Esophagus (tissue), 2 donors: ENCODE results near the gene NDUFA3. TPM values are rescaled to one million over a fixed set of nuclear protein-coding genes. Genes with fewer than 3 reads are reported as not detected.

ENCODE experiments used
- H3K27ac ChIP-seq, 2 donors: one replicate each; pipeline ENCODE4 v1.5.1; 2013; ENCODE audit warnings: low read depth in 2 of 2, mild to moderate bottlenecking in 2 of 2, inconsistent platforms in 1 of 2, low read length in 1 of 2, moderate library complexity in 1 of 2
- H3K27me3 ChIP-seq, 2 donors: one replicate each; pipeline ENCODE4 v1.6.1; 2013; ENCODE audit warnings: low read length in 2 of 2, control low read depth in 1 of 2, mild to moderate bottlenecking in 1 of 2; ENCODE audit not compliant: insufficient read depth in 2 of 2, control insufficient read depth in 1 of 2
- H3K36me3 ChIP-seq, 2 donors: one replicate each; pipeline ENCODE4 v1.6.1; 2013; ENCODE audit warnings: low read length in 1 of 2; ENCODE audit not compliant: control insufficient read depth in 2 of 2, insufficient read depth in 2 of 2
- H3K4me1 ChIP-seq, 2 donors: one replicate each; pipeline ENCODE4 v1.6.1; 2013; ENCODE audit warnings: low read length in 1 of 2; ENCODE audit not compliant: control insufficient read depth in 2 of 2, insufficient read depth in 2 of 2
- H3K4me3 ChIP-seq, 2 donors: one replicate each; pipeline ENCODE4 v1.5.1; 2013; ENCODE audit warnings: low read length in 2 of 2, mild to moderate bottlenecking in 2 of 2, low read depth in 1 of 2, moderate library complexity in 1 of 2
- H3K9me3 ChIP-seq, 2 donors: one replicate each; pipeline ENCODE4 v1.6.1; 2013; ENCODE audit warnings: mild to moderate bottlenecking in 2 of 2, low read depth in 1 of 2, low read length in 1 of 2, moderate library complexity in 1 of 2; ENCODE audit not compliant: control insufficient read depth in 2 of 2, insufficient read depth in 1 of 2
- WGBS, 2 donors: extraction: QIAGEN DNeasy Blood & Tissue Kit; methylation state at CpG; one replicate each; pipeline ENCODE4 v1.1.7; 2013; 5-methylcytosine and 5-hydroxymethylcytosine counted together
- polyA plus RNA-seq, 2 donors: library from polyadenylated mRNA; stranded (reverse); fragments of 200-250 nt; gene quantifications; one replicate each; pipeline ENCODE4 v1.2.3, GENCODE V29; 2013
- donor health status: healthy with polysubstance abuse.
- donor health status: Bipolar disorder and iron deficiency.

NDUFA3 gene
- polyA plus RNA-seq, 2 donors = 147 to 303 TPM

DNA sequence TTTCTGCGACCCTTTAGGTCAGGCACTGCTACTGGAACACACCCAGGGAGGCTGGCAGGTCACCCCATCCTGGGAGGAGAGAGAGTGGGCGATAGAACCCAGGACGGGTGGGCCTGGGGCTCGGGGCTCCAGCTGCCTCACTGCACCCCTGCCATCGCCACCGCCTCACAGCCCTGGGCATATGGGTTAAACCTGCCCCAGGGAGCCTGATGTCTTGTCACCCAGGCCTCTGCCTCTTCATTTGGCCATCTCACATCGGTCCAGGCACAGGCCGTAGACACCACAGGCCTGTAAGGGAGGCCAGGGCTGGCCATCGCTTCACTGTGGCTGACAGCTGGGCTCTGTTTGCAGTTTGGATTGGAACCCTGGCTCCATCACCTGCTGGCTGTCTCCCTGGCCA is 23.1 kb downstream of the NDUFA3 start:
- 87 to 88% methylated on average over 9 of the region's 9 CpGs for WGBS, 2 donors
- Histone ChIP-seq H3K9me3 (no peaks in the 10 kb centered on the region), H3K27ac (no peak overlapping the region), H3K36me3 (peaks cover 44 to 72% of the 10 kb centered on the region in 2 donors), H3K4me3 (no peak overlapping the region), H3K4me1 (no peaks in the 10 kb centered on the region), H3K27me3 (no peaks in the 10 kb centered on the region)

DNA sequence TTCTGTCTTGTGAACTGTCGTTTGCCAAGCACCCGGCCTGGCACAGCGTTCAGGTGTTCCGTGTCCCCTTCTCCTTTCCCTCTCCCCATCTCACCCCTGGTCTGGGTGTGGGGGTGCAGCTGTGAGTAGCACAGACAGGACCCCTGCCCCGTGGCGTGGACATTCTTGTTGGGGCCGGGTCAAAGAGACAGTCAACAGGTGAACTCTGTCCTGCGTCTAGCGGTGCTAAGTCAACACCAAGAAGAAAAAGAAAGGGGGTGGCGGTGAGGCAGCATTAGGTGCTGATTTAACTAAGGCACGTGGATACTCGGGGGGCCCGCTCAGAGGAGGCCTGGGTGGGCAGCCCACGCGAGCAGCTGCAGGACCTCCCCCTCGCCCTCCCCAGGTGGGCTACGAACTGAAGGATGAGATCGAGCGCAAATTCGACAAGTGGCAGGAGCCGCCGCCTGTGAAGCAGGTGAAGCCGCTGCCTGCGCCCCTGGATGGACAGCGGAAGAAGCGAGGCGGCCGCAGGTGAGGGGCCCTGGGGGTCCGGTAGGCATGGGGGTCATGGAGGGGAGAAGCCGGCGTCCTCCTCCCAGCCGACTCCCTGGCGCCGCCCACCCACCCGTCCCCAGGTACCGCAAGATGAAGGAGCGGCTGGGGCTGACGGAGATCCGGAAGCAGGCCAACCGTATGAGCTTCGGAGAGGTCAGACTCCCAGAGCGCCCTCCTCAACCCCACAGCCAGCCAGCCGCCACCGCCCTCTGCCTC is 25.2 kb downstream of the NDUFA3 start:
- Histone ChIP-seq H3K27me3 (no peaks in the 10 kb centered on the region), H3K4me1 (no peaks in the 10 kb centered on the region), H3K9me3 (no peaks in the 10 kb centered on the region), H3K36me3 (peaks cover 45 to 68% of the 10 kb centered on the region in 2 donors), H3K27ac (no peak overlapping the region), H3K4me3 (no peak overlapping the region)
- 92 to 93% methylated on average over 37 to 44 of the region's 44 CpGs for WGBS, 2 donors

DNA sequence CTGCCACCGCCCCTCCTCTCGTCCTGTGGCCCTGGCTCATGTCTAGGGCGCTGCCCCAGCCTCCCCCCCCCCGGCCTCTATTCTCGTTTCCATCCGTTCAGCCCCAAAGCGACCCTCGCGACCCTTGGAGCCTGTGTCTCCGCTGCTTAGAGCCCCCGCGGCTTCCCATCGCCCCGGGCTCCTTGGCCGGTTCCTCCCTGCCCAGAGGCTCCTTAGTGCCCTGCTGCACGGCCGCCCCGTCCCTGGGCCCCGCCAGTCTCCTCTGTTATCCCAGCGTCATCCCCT is 25.7 kb downstream of the NDUFA3 start:
- H3K27me3 ChIP-seq = no peaks in the 10 kb centered on the region

DNA sequence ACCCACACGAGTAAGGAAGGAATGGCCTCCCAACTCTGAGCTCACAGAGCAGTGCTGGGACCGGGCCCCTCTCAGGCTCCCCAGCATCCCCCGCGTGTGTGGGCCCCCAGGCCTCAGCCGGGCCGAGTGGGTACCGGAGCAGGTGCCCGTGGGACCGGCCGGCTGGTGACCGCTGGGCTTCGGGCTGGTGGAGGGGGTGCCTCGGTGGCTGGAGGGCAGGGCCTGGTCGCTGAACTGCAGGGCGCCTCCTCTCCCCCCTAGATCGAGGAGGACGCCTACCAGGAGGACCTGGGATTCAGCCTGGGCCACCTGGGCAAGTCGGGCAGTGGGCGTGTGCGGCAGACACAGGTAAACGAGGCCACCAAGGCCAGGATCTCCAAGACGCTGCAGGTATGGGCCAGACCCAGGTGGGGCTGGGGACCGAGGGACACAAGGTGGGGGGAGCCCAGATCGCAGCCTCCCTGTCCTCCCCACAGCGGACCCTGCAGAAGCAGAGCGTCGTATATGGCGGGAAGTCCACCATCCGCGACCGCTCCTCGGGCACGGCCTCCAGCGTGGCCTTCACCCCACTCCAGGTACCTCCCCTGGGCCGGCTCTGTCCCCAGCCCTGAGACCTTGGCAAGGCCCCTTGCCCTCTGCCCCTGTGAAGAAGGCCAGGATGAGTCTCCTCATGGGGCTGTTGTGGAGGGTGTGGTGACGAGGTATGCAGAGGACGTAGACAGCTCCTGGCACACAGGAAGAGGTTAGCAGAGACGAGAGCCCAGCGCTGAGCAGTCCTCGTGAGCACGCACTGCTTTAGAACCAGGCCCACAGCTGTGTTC is 26.4 kb downstream of the NDUFA3 start:
- Histone ChIP-seq H3K4me1 (peaks cover 0 to 3% of the 10 kb centered on the region in 2 donors), H3K27ac (no peak overlapping the region), H3K36me3 (peaks cover 45 to 57% of the 10 kb centered on the region in 2 donors), H3K4me3 (no peak overlapping the region), H3K9me3 (no peaks in the 10 kb centered on the region), H3K27me3 (no peaks in the 10 kb centered on the region)
- WGBS, 2 donors = 95 to 96% methylated on average over 41 of the region's 41 CpGs

More for the DNA sequence above, 25.7 kb downstream of the NDUFA3 start:
- Histone ChIP-seq H3K9me3 (no peaks in the 10 kb centered on the region), H3K4me1 (peaks cover 0 to 2% of the 10 kb centered on the region in 2 donors), H3K36me3 (peaks cover 45 to 63% of the 10 kb centered on the region in 2 donors), H3K4me3 (no peak overlapping the region), H3K27ac (no peak overlapping the region)
- WGBS, 2 donors = 86 to 92% methylated on average over 15 to 20 of the region's 20 CpGs

DNA sequence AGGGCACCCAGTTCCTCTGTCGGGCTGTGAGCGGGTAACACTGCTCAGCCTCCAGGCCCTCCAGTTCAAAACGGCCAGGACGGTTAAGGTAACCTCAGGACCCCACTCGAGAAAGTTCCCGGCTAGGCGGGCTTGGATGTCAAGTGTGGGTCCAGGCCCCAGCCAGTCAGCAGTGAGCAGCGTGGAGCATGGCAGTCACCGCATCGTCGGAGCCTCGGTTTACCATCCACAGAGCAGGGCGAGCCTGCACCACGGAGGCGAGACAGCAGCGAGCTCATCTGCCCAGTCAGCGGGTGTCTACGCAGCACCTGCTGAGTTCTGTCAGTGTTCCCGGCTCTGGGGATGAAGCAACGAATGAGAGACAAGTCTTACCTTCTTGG is 27.0 kb downstream of the NDUFA3 start:
- Histone ChIP-seq H3K27ac (no peak overlapping the region), H3K27me3 (no peaks in the 10 kb centered on the region), H3K9me3 (no peaks in the 10 kb centered on the region), H3K4me1 (peaks cover 3% of the 10 kb centered on the region in 2 donors), H3K4me3 (no peak overlapping the region), H3K36me3 (peaks cover 42 to 51% of the 10 kb centered on the region in 2 donors)
- WGBS, 2 donors = 97 to 98% methylated on average over 20 of the region's 20 CpGs

DNA sequence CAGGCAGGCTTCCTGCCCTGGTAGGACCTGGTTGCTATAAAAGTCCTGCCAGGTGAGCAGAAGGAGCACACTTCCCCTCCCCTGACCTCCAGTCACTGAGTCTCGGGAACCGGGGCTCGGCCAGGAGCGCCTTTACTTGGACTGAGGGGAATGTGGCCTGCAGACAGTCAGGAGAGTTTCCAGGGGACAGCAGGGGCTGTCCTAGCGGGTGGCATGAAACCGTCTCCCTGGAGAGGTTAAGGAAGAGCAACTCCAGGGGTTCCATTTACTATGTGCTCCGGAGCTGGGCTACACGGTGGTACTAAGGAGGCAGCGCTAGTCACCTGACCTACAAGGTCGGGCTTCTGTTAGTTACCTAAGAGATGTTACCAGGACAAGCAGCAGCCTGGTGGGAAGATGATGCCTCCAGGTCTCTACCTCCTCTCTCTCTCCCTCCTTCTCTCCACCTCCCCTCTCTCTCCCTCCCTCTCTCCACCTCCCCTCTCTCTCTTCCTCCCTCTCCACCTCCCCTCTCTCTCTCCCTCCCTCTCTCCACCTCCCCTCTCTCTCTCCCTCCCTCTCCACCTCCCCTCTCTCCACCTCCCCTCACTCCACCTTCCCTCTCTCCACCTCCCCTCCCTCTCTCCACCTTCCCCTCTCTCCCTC is 30.8 kb downstream of the NDUFA3 start:
- H3K36me3 ChIP-seq = peaks cover 15 to 25% of the 10 kb centered on the region in 2 donors
- peaks cover 3 to 6% of the 10 kb centered on the region in 2 donors for H3K4me1 ChIP-seq
- H3K4me3 ChIP-seq = no peak overlapping the region
- H3K27ac ChIP-seq = no peak overlapping the region
- no peaks in the 10 kb centered on the region for H3K9me3 ChIP-seq
- H3K27me3 ChIP-seq = no peaks in the 10 kb centered on the region
- WGBS, 2 donors = 66 to 75% methylated on average over 10 of the region's 10 CpGs

DNA sequence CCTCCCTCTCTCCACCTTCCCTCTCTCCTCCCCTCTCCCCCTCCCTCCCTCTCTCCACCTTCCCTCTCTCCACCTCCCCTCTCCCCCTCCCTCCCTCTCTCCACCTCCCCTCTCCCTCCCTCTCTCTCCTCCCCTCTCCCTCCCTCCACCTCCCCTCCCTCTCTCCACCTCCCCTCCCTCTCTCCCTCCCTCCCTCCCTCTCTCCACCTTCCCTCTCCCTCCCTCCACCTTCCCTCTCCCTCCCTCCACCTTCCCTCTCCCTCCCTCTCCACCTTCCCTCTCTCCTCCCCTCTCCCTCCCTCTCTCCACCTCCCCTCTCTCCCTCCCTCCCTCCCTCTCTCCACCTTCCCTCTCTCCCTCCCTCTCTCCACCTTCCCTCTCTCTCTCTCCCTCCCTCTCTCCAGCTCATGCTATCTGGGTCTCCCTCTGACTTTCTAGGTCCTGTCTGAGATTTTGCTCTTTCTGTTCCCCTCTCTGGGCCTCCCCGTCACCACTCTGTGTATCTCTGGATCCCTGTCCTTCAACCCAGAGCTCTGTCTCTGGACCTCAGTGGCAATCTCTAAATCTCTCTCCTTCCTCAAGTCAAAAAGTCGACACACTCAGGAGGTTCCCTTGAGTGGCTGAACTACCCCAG is 31.4 kb downstream of the NDUFA3 start:
- no peak overlapping the region for H3K4me3 ChIP-seq
- H3K36me3 ChIP-seq = peaks cover 14 to 18% of the 10 kb centered on the region in 2 donors
- no peaks in the 10 kb centered on the region for H3K27me3 ChIP-seq
- H3K9me3 ChIP-seq = no peaks in the 10 kb centered on the region
- H3K4me1 ChIP-seq = peaks cover 3 to 12% of the 10 kb centered on the region in 2 donors
- WGBS, 2 donors = 40 to 50% methylated on average over 2 of the region's 2 CpGs
- H3K27ac ChIP-seq = peak overlapping the region; percentile 26 to 76

DNA sequence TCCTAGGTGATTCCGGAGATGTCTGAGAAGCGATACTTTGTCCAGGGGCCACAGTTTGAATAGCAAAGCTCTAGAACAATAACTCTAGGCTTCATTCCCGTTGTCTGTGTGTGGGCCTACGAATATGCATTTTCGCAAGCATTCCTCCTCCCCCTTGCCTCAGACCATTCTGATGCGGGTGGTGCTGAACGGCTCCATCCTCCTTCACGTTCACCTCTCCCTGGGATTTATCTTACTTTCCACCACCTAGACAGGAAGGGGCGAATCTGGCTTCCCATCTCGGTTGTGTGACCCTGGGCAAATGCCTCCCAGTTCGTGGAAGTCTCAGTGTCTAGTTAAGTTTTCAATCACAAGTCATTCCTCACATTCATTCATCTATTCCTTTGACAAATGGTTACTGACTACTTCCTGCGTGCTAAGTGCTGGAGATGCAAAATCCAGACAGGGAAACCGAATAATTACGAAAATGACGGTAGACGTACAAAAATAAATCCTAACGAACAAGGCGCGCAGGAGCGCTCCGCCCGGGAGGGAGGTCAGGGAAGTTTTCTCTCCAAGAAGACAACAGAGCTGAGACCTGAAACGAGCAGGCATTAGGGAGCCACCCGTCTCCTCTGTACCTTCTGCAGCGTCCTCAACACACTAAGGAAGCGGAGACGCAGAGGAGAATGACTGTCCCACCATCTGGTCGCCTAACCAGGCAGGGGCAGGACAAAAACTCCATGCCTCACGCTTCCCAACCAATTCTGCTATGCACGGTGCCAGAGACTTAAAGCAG is 33.6 kb downstream of the NDUFA3 start:
- Histone ChIP-seq H3K9me3 (no peaks in the 10 kb centered on the region), H3K4me3 (peak overlapping the region; percentile 50 to 51), H3K27ac (peak overlapping the region; percentile 80 to 84), H3K4me1 (peaks cover 4 to 22% of the 10 kb centered on the region in 2 donors), H3K36me3 (peaks cover 4 to 12% of the 10 kb centered on the region in 2 donors), H3K27me3 (no peaks in the 10 kb centered on the region)
- WGBS, 2 donors = 4% methylated on average over 30 of the region's 30 CpGs
